Left lobe of liver (tissue), 2 donors: ENCODE data around the gene BMP15. TPM values are rescaled to one million over a fixed set of nuclear protein-coding genes. Genes with fewer than 3 reads are reported as not detected.
A peak's percentile ranks its signal among the peaks of the same experiment; 100 is the strongest.

Source experiments
- ATAC-seq: fragments of 200-7000 bp; cut with Tn5 transposase; one replicate; pipeline ENCODE4 v1.9.1; 2020; ENCODE audit warnings: mild to moderate bottlenecking, moderate library complexity
- DNase-seq: peaks from one replicate; pipeline ENCODE4 v3.0.0-alpha.2; 2020; ENCODE audit warnings: low spot score
- total RNA-seq: library from RNA; stranded (reverse); gene quantifications from one replicate; pipeline ENCODE4 v1.2.1, GENCODE V29; 2021
- donor health status: DM: no; HTN: no; CAD: no; lungs with moderate emphysema.
- donor health status: DM: no; HTN: yes; CAD: no.

The BMP15 gene
- not detected for total RNA-seq

GRCh38 chrX:50910685-50911176 lies at the start of gene BMP15:
Gene BMP15, plus strand, starts transcription at chrX:50910735. Its CDS starts 49 bp downstream, at chrX:50910784.
- no peak for DNase-seq

GRCh38 chrX:50863471-50863870 lies 47.1 kb upstream of the BMP15 start:
- no peak for DNase-seq
- ATAC-seq = no peak

More at GRCh38 chrX:50910685-50911176, at the start of gene BMP15:
- no peak for ATAC-seq

GRCh38 chrX:50865311-50865710 lies 45.2 kb upstream of the BMP15 start:
- DNase-seq (no peak), ATAC-seq (no peak)

- DNase-seq (no peak), ATAC-seq (no peak)
Observed at GRCh38 chrX:50871922-50872453, 38.5 kb upstream of the BMP15 start.

- DNase-seq = no peak
Observed at GRCh38 chrX:50874876-50875275, 35.7 kb upstream of the BMP15 start.

GRCh38 chrX:50876551-50876950 lies 34.0 kb upstream of the BMP15 start:
- ATAC-seq (no peak), DNase-seq (no peak)

More at GRCh38 chrX:50874876-50875275, 35.7 kb upstream of the BMP15 start:
- no peak for ATAC-seq

- DNase-seq (no peak), ATAC-seq (no peak)
Observed at GRCh38 chrX:50877310-50877709, 33.2 kb upstream of the BMP15 start.

- ATAC-seq (no peak), DNase-seq (no peak)
Observed at GRCh38 chrX:50881028-50881427, 29.5 kb upstream of the BMP15 start.

- no peak for ATAC-seq
- DNase-seq = no peak
Observed at GRCh38 chrX:50888884-50889283, 21.7 kb upstream of the BMP15 start.

GRCh38 chrX:50889582-50889981 lies 21.0 kb upstream of the BMP15 start:
- DNase-seq = no peak
- no peak for ATAC-seq

GRCh38 chrX:50893047-50893446 lies 17.5 kb upstream of the BMP15 start:
- ATAC-seq (no peak), DNase-seq (no peak)

- ATAC-seq (no peak), DNase-seq (no peak)
Observed at GRCh38 chrX:50893466-50893865, 17.1 kb upstream of the BMP15 start.

- ATAC-seq = no peak
- peak; percentile 45 for DNase-seq
Observed at GRCh38 chrX:50905334-50905733, 5.2 kb upstream of the BMP15 start.

- DNase-seq (no peak), ATAC-seq (no peak)
Observed at GRCh38 chrX:50913520-50913919, 3.0 kb downstream of the BMP15 start.

- DNase-seq (no peak), ATAC-seq (no peak)
Observed at GRCh38 chrX:50920132-50920531, 9.6 kb downstream of the BMP15 start.

- ATAC-seq (no peak), DNase-seq (no peak)
Observed at GRCh38 chrX:50927127-50927526, 16.6 kb downstream of the BMP15 start.

GRCh38 chrX:50941638-50942037 lies 31.1 kb downstream of the BMP15 start:
- no peak for DNase-seq
- peak; percentile 47 for ATAC-seq

- ATAC-seq = no peak
Observed at GRCh38 chrX:50942471-50942870, 31.9 kb downstream of the BMP15 start.

GRCh38 chrX:50952406-50952805 lies 41.9 kb downstream of the BMP15 start:
- DNase-seq (no peak), ATAC-seq (no peak)

More at GRCh38 chrX:50942471-50942870, 31.9 kb downstream of the BMP15 start:
- DNase-seq = no peak

GRCh38 chrX:50953832-50954231 lies 43.3 kb downstream of the BMP15 start:
- no peak for DNase-seq
- ATAC-seq = no peak

- no peak for DNase-seq
- no peak for ATAC-seq
Observed at GRCh38 chrX:50962156-50962555, 51.6 kb downstream of the BMP15 start.

GRCh38 chrX:50963842-50964241 lies 53.3 kb downstream of the BMP15 start:
- ATAC-seq (no peak), DNase-seq (no peak)
